HG03442 (cell line): ENCODE data around the gene LGR6.

Experiments
- ATAC-seq: cut with Tn5 transposase; IDR thresholded peaks from one replicate; pipeline ENCODE4 v1.9.1; 2021; ENCODE audit warnings: mild to moderate bottlenecking, moderate library complexity; ENCODE audit not compliant: unreplicated experiment

The LGR6 gene

GRCh38 chr1:202199040-202199889 lies 5.7 kb downstream of the LGR6 start:
- ATAC-seq = no peak

GRCh38 chr1:202200112-202200548 lies 6.5 kb downstream of the LGR6 start:
- no peak for ATAC-seq

- no peak for ATAC-seq
Measured at GRCh38 chr1:202200669-202201068, 7.1 kb downstream of the LGR6 start.

GRCh38 chr1:202201266-202201665 lies 7.7 kb downstream of the LGR6 start:
- ATAC-seq = no peak

GRCh38 chr1:202201971-202202370 lies 8.4 kb downstream of the LGR6 start:
- ATAC-seq = no peak

GRCh38 chr1:202202500-202203168 lies 9.0 kb downstream of the LGR6 start:
- ATAC-seq = no peak

GRCh38 chr1:202203238-202204039 lies 9.8 kb downstream of the LGR6 start:
- no peak for ATAC-seq

- no peak for ATAC-seq
Measured at GRCh38 chr1:202204065-202204464, 10.5 kb downstream of the LGR6 start.

GRCh38 chr1:202205523-202206190 lies 12.1 kb downstream of the LGR6 start:
- no peak for ATAC-seq

GRCh38 chr1:202207292-202207691 lies 13.7 kb downstream of the LGR6 start:
- no peak for ATAC-seq

GRCh38 chr1:202208351-202208857 lies 14.8 kb downstream of the LGR6 start:
- ATAC-seq = no peak

- ATAC-seq = no peak
Measured at GRCh38 chr1:202210385-202210784, 16.8 kb downstream of the LGR6 start.

GRCh38 chr1:202210969-202211368 lies 17.4 kb downstream of the LGR6 start:
- ATAC-seq = no peak

- ATAC-seq = no peak
Measured at GRCh38 chr1:202212787-202213186, 19.2 kb downstream of the LGR6 start.

GRCh38 chr1:202213361-202214088 lies 19.9 kb downstream of the LGR6 start:
- no peak for ATAC-seq

GRCh38 chr1:202214089-202214843 lies 20.7 kb downstream of the LGR6 start:
- ATAC-seq = no peak

GRCh38 chr1:202215472-202216130 lies 22.0 kb downstream of the LGR6 start:
- ATAC-seq = no peak

- no peak for ATAC-seq
Measured at GRCh38 chr1:202216691-202217090, 23.1 kb downstream of the LGR6 start.

GRCh38 chr1:202217516-202217915 lies 23.9 kb downstream of the LGR6 start:
- no peak for ATAC-seq
